ENCODE results near the gene C1QTNF7.

GRCh38 chr4:15458616-15459015, 30.8 kb downstream of the C1QTNF7 start:
- TF ChIP-seq CTCF (IDR thresholded peaks at IDR 0.05; ENCODE audit: borderline replicate concordance, extremely low read depth, low read length, poor library complexity, severe bottlenecking), result no peak
- no peak for TF ChIP-seq EZH2 (IDR thresholded peaks at IDR 0.05; ENCODE audit: borderline replicate concordance, low read depth, low read length, severe bottlenecking)

All from DND-41 (cell line).